CD4-positive, alpha-beta T cell (primary cell): ENCODE results near the gene GRHPR. TPM values are rescaled to one million over a fixed set of nuclear protein-coding genes. Genes with fewer than 3 reads are reported as not detected.

Source experiments
- ATAC-seq: fragments of 200-7000 bp; cut with Tn5 transposase; one replicate; pipeline ENCODE4 v1.10.0; 2022; ENCODE audit warnings: mild to moderate bottlenecking; ENCODE audit not compliant: poor library complexity
- CTCF ChIA-PET: fragments of 350-600 bp; sonication (Branson Sonifier 250); formaldehyde crosslinking; loops from one replicate; lab custom pipeline; 2021; ENCODE audit warnings: antibody characterized with exemption, inconsistent platforms; lab: Charles Lee
- POLR2A ChIA-PET: fragments of 350-600 bp; sonication (Branson Sonifier 250); formaldehyde crosslinking; loops from one replicate; lab custom pipeline; 2021; ENCODE audit warnings: antibody characterized with exemption, inconsistent platforms; lab: Charles Lee
- DNase-seq, 14 experiments: peaks; one replicate each; pipeline ENCODE4 v3.0.0-alpha.2; 2013 to 2020; ENCODE audit warnings: mixed read lengths in 2 of 14
- H3K27ac ChIP-seq, 2 donors: one replicate each; pipeline versions ENCODE4 v1.5.1 to v1.7.0; 2013; ENCODE audit warnings: low read length in 2 of 2, low read depth in 1 of 2, mild to moderate bottlenecking in 1 of 2
- H3K27me3 ChIP-seq, 2 experiments: 1 replicate in 1 of 2; 2 replicates in 1 of 2; pipeline versions ENCODE4 v1.6.1 to v1.7.0; 2013; ENCODE audit warnings: low read length in 2 of 2, control low read depth in 1 of 2, mild to moderate bottlenecking in 1 of 2, moderate library complexity in 1 of 2; ENCODE audit not compliant: insufficient read depth in 2 of 2, control insufficient read depth in 1 of 2
- H3K36me3 ChIP-seq: one replicate; pipeline ENCODE4 v1.6.1; 2013; ENCODE audit warnings: low read length, control low read depth; ENCODE audit not compliant: insufficient read depth
- H3K4me1 ChIP-seq: one replicate; pipeline ENCODE4 v1.6.1; 2013; ENCODE audit warnings: low read length, control low read depth; ENCODE audit not compliant: insufficient read depth
- H3K4me3 ChIP-seq: one replicate; pipeline ENCODE4 v1.5.1; 2013; ENCODE audit warnings: mild to moderate bottlenecking, low read length, moderate library complexity
- H3K9me3 ChIP-seq, 2 experiments: 1 replicate in 1 of 2; 2 replicates in 1 of 2; pipeline versions ENCODE4 v1.6.1 to v1.7.0; 2013; ENCODE audit warnings: low read length in 2 of 2, mild to moderate bottlenecking in 2 of 2, control low read depth in 1 of 2, moderate library complexity in 1 of 2; ENCODE audit not compliant: control insufficient read depth in 1 of 2, insufficient read depth in 1 of 2
- H3K27ac Mint-ChIP-seq: one replicate; pipeline ENCODE4 v1.8.0; 2020; ENCODE audit warnings: mixed read lengths
- H3K27me3 Mint-ChIP-seq: one replicate; pipeline ENCODE4 v1.8.0; 2021; ENCODE audit warnings: mixed read lengths
- H3K36me3 Mint-ChIP-seq: one replicate; pipeline ENCODE4 v1.8.0; 2021; ENCODE audit warnings: low read depth, mixed read lengths
- H3K4me1 Mint-ChIP-seq: one replicate; pipeline ENCODE4 v1.8.0; 2021; ENCODE audit warnings: low read depth, mixed read lengths
- H3K4me3 Mint-ChIP-seq: one replicate; pipeline ENCODE4 v1.8.0; 2020; ENCODE audit warnings: mild to moderate bottlenecking, mixed read lengths
- H3K9me3 Mint-ChIP-seq: one replicate; pipeline ENCODE4 v1.8.0; 2020; ENCODE audit warnings: mixed read lengths
- CTCF ChIP-seq: fragments of 200-600 bp; IDR thresholded peaks from one replicate; pipeline ENCODE4 v1.8.0; 2022; ENCODE audit warnings: antibody characterized with exemption, mild to moderate bottlenecking
- intact Hi-C, 2 experiments: fragments of 100-400 bp; cut with DNase I in 1 of 2; cut with micrococcal nuclease in 1 of 2; formaldehyde crosslinking; loops; one replicate each; pipeline versions ENCODE4 v1.15.1 to v1.9.0; 2023 to 2025; cut with DNase I, micrococcal nuclease
- total RNA-seq, 174 experiments: library from RNA in 2 of 174; stranded (reverse) in 2 of 174; gene quantifications; one replicate each; pipeline ENCODE4 v1.2.3 and lab custom pipeline; 2021 to 2026

Gene GRHPR
- total RNA-seq, 2 experiments from 2014 or later, result 29.0 to 29.6 TPM

GRCh38 chr9:37430841-37431597 is 8.5 kb downstream of the GRHPR start:
- no peak overlapping the region for H3K4me3 ChIP-seq
- ChIA-PET POLR2A (no interaction called here), CTCF (no interaction called here)
- H3K27me3 ChIP-seq, result no peaks in the 10 kb centered on the region
- H3K27ac ChIP-seq, result no peak overlapping the region
- Mint-ChIP-seq H3K4me1 (peaks cover 1% of the 10 kb centered on the region), H3K9me3 (no peaks in the 10 kb centered on the region), H3K4me3 (no peak overlapping the region), H3K27me3 (no peaks in the 10 kb centered on the region), H3K36me3 (peaks cover 70% of the 10 kb centered on the region), H3K27ac (no peak overlapping the region)
- peaks cover 55% of the 10 kb centered on the region for H3K36me3 ChIP-seq
- ATAC-seq, result no peak
- H3K4me1 ChIP-seq, result no peaks in the 10 kb centered on the region
- TF ChIP-seq CTCF, result no peak
- H3K9me3 ChIP-seq, result no peaks in the 10 kb centered on the region
- intact Hi-C loops, result no loop called here
- DNase-seq, result no peak

- no peak overlapping the region for H3K4me3 ChIP-seq
- POLR2A ChIA-PET, result no interaction called here
- H3K4me1 Mint-ChIP-seq, result no peaks in the 10 kb centered on the region
- no peaks in the 10 kb centered on the region for H3K27me3 Mint-ChIP-seq
- no peaks in the 10 kb centered on the region for H3K9me3 Mint-ChIP-seq
- H3K36me3 ChIP-seq, result peaks cover 56% of the 10 kb centered on the region
- H3K27me3 ChIP-seq, result no peaks in the 10 kb centered on the region
- peaks cover 72% of the 10 kb centered on the region for H3K36me3 Mint-ChIP-seq
- no peak for DNase-seq
- ATAC-seq, result no peak
- H3K4me1 ChIP-seq, result no peaks in the 10 kb centered on the region
- no peak overlapping the region for H3K4me3 Mint-ChIP-seq
- intact Hi-C loops, result no loop called here
- H3K27ac ChIP-seq, result no peak overlapping the region
- CTCF ChIA-PET, result no interaction called here
- no peak for TF ChIP-seq CTCF
- H3K27ac Mint-ChIP-seq, result no peak overlapping the region
- no peaks in the 10 kb centered on the region for H3K9me3 ChIP-seq
Observed at GRCh38 chr9:37432020-37432419, 9.5 kb downstream of the GRHPR start.

GRCh38 chr9:37433867-37434371 is 11.4 kb downstream of the GRHPR start:
- intact Hi-C loops, result no loop called here
- Histone ChIP-seq H3K27me3 (no peaks in the 10 kb centered on the region), H3K4me1 (no peaks in the 10 kb centered on the region), H3K27ac (no peak overlapping the region), H3K36me3 (peaks cover 59% of the 10 kb centered on the region), H3K9me3 (no peaks in the 10 kb centered on the region), H3K4me3 (no peak overlapping the region)
- ChIA-PET POLR2A (no interaction called here), CTCF (no interaction called here)
- Mint-ChIP-seq H3K27ac (no peak overlapping the region), H3K4me1 (no peaks in the 10 kb centered on the region), H3K9me3 (no peaks in the 10 kb centered on the region), H3K36me3 (peaks cover 72% of the 10 kb centered on the region), H3K27me3 (no peaks in the 10 kb centered on the region), H3K4me3 (no peak overlapping the region)
- TF ChIP-seq CTCF, result no peak
- no peak for ATAC-seq
- no peak for DNase-seq
